Tibial nerve (tissue), 4 donors: ENCODE measurements around the gene MTMR8.

Experiments
- EP300 ChIP-seq, 2 donors: sonication (generic); formaldehyde crosslinking; IDR thresholded peaks; one replicate each; pipeline ENCODE4 v1.6.1; 2017; ENCODE audit warnings: antibody characterized with exemption in 2 of 2, mild to moderate bottlenecking in 1 of 2
- TF ChIP-seq, protein P1 (sequence below), 5 experiments: fragments of 200-600 bp in 3 of 5; fragments of 450-650 bp in 2 of 5; sonication (generic) in 3 of 5; IDR thresholded peaks; one replicate each; pipeline ENCODE4 v1.5.1; 2016 to 2019; ENCODE audit warnings: antibody characterized with exemption in 5 of 5, mild to moderate bottlenecking in 3 of 5, moderate library complexity in 2 of 5

DNA sequence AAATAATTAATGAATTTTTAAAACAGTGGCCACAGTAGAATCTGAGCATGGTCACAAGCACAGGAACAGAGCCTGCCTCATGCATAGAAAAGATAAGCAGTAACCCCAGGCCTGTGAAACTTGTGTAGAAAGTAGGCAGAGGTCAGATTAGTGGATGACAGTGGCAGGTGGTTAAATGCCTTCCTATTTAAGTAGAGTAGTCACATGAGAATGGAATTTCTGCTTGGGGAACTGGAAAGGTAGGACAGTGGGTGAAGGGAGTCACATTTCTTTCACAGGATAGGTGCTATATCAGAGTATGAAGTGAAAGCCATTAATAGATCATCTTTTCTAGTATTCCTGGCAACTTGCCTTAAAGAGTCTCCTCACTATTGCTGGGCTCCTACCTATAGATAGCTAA lies 130.0 kb downstream of the MTMR8 start:
- TF ChIP-seq, protein P1, sequence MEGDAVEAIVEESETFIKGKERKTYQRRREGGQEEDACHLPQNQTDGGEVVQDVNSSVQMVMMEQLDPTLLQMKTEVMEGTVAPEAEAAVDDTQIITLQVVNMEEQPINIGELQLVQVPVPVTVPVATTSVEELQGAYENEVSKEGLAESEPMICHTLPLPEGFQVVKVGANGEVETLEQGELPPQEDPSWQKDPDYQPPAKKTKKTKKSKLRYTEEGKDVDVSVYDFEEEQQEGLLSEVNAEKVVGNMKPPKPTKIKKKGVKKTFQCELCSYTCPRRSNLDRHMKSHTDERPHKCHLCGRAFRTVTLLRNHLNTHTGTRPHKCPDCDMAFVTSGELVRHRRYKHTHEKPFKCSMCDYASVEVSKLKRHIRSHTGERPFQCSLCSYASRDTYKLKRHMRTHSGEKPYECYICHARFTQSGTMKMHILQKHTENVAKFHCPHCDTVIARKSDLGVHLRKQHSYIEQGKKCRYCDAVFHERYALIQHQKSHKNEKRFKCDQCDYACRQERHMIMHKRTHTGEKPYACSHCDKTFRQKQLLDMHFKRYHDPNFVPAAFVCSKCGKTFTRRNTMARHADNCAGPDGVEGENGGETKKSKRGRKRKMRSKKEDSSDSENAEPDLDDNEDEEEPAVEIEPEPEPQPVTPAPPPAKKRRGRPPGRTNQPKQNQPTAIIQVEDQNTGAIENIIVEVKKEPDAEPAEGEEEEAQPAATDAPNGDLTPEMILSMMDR (IDR thresholded peaks at IDR 0.05), result no peak
- TF ChIP-seq EP300 (IDR thresholded peaks at IDR 0.05), result no peak
